Measurements from ENCODE around the gene CYB561.

Gene CYB561

GRCh38 chr17:63452962-63453551 is 7.0 kb upstream of the CYB561 start:
- DNase-seq (ENCODE audit: extremely low spot score) = no peak
- ChIA-PET POLR2A (interaction anchor here (1.2 kb wide), 1 partner anchor 23 kb away, joined by 4 read pairs; no protein-coding TSS in a partner anchor), CTCF (interaction anchor here (0.5 kb wide), 1 partner anchor 47 kb away, joined by 3 read pairs; no protein-coding TSS in a partner anchor)
- TF ChIP-seq FOXM1 (IDR thresholded peaks at IDR 0.05; ENCODE audit: borderline replicate concordance) (no peak), ARNT (IDR thresholded peaks at IDR 0.05) (no peak), FOXK2 (IDR thresholded peaks at IDR 0.05) (no peak), BHLHE40 (IDR thresholded peaks at IDR 0.05; ENCODE audit: borderline replicate concordance) (no peak)

GRCh38 chr17:63452046-63452961 is 6.2 kb upstream of the CYB561 start:
- ChIA-PET POLR2A (interaction anchor here (1.2 kb wide), 1 partner anchor 24 kb away, joined by 4 read pairs; no protein-coding TSS in a partner anchor), CTCF (no interaction called here)
- no peak for TF ChIP-seq LEF1 (IDR thresholded peaks at IDR 0.05; ENCODE audit: borderline replicate concordance)
- TF ChIP-seq HDGF (IDR thresholded peaks at IDR 0.05; ENCODE audit: borderline replicate concordance) = no peak
- no peak for TF ChIP-seq ZNF384 (IDR thresholded peaks at IDR 0.05)
- no peak for TF ChIP-seq CTBP1 (IDR thresholded peaks at IDR 0.05; ENCODE audit: borderline replicate concordance)
- TF ChIP-seq BHLHE40 (IDR thresholded peaks at IDR 0.05; ENCODE audit: borderline replicate concordance) = no peak
- DNase-seq (ENCODE audit: extremely low spot score) = no peak

- POLR2A ChIA-PET = interaction anchor here (1.0 kb wide), 1 partner anchor 19 kb away, joined by 3 read pairs; no protein-coding TSS in a partner anchor
- CTCF ChIA-PET = no interaction called here
- no peak for DNase-seq (ENCODE audit: extremely low spot score)
- no peak for TF ChIP-seq LEF1 (IDR thresholded peaks at IDR 0.05; ENCODE audit: borderline replicate concordance)
- TF ChIP-seq PKNOX1 (IDR thresholded peaks at IDR 0.05) = no peak
- TF ChIP-seq SP1 (IDR thresholded peaks at IDR 0.05) = no peak
- TF ChIP-seq HDGF (IDR thresholded peaks at IDR 0.05; ENCODE audit: borderline replicate concordance) = no peak
- TF ChIP-seq NFRKB (IDR thresholded peaks at IDR 0.05) = no peak
- TF ChIP-seq BHLHE40 (IDR thresholded peaks at IDR 0.05; ENCODE audit: borderline replicate concordance) = no peak
- no peak for TF ChIP-seq ELF4 (IDR thresholded peaks at IDR 0.05)
- no peak for TF ChIP-seq ZNF384 (IDR thresholded peaks at IDR 0.05)
Observed at GRCh38 chr17:63451150-63451549, 5.0 kb upstream of the CYB561 start.

- TF ChIP-seq ELF4 (IDR thresholded peaks at IDR 0.05) = no peak
- no peak for TF ChIP-seq ARNT (IDR thresholded peaks at IDR 0.05)
- TF ChIP-seq L3MBTL2 (conservative IDR thresholded peaks at IDR 0.05) = no peak
- no peak for TF ChIP-seq BHLHE40 (IDR thresholded peaks at IDR 0.05; ENCODE audit: borderline replicate concordance)
- no peak for TF ChIP-seq NFRKB (IDR thresholded peaks at IDR 0.05)
- no peak for TF ChIP-seq FOXM1 (IDR thresholded peaks at IDR 0.05; ENCODE audit: borderline replicate concordance)
- no peak for TF ChIP-seq CTBP1 (IDR thresholded peaks at IDR 0.05; ENCODE audit: borderline replicate concordance)
- no peak for TF ChIP-seq SUZ12 (IDR thresholded peaks at IDR 0.05)
- TF ChIP-seq ZNF384 (IDR thresholded peaks at IDR 0.05) = no peak
- no peak for TF ChIP-seq TARDBP (IDR thresholded peaks at IDR 0.05)
Observed at GRCh38 chr17:63450551-63450950, 4.4 kb upstream of the CYB561 start.

GRCh38 chr17:63448655-63449054 is 2.5 kb upstream of the CYB561 start:
- no peak for DNase-seq (ENCODE audit: extremely low spot score)
- POLR2A ChIA-PET = no interaction called here
- CTCF ChIA-PET = no interaction called here
- no peak for TF ChIP-seq ZNF384 (IDR thresholded peaks at IDR 0.05)
- TF ChIP-seq ELF4 (IDR thresholded peaks at IDR 0.05) = no peak
- no peak for TF ChIP-seq HDGF (IDR thresholded peaks at IDR 0.05; ENCODE audit: borderline replicate concordance)
- no peak for TF ChIP-seq FOXK2 (IDR thresholded peaks at IDR 0.05)

More at GRCh38 chr17:63450551-63450950, 4.4 kb upstream of the CYB561 start:
- CTCF ChIA-PET = no interaction called here
- no peak for DNase-seq (ENCODE audit: extremely low spot score)
- POLR2A ChIA-PET = interaction anchor here (1.0 kb wide), 1 partner anchor 19 kb away, joined by 3 read pairs; no protein-coding TSS in a partner anchor

- CTCF ChIA-PET = no interaction called here
- POLR2A ChIA-PET = interaction anchor here (0.8 kb wide), 1 partner anchor 13 kb away, joined by 3 read pairs; no protein-coding TSS in a partner anchor
- no peak for TF ChIP-seq FOXM1 (IDR thresholded peaks at IDR 0.05; ENCODE audit: borderline replicate concordance)
- no peak for TF ChIP-seq SP1 (IDR thresholded peaks at IDR 0.05)
- no peak for TF ChIP-seq PKNOX1 (IDR thresholded peaks at IDR 0.05)
- no peak for TF ChIP-seq ZNF384 (IDR thresholded peaks at IDR 0.05)
- no peak for TF ChIP-seq HDGF (IDR thresholded peaks at IDR 0.05; ENCODE audit: borderline replicate concordance)
- TF ChIP-seq NFRKB (IDR thresholded peaks at IDR 0.05) = no peak
- TF ChIP-seq ELF4 (IDR thresholded peaks at IDR 0.05) = no peak
- TF ChIP-seq LEF1 (IDR thresholded peaks at IDR 0.05; ENCODE audit: borderline replicate concordance) = no peak
- TF ChIP-seq TARDBP (IDR thresholded peaks at IDR 0.05) = no peak
- no peak for TF ChIP-seq CTBP1 (IDR thresholded peaks at IDR 0.05; ENCODE audit: borderline replicate concordance)
- no peak for TF ChIP-seq BHLHE40 (IDR thresholded peaks at IDR 0.05; ENCODE audit: borderline replicate concordance)
- DNase-seq (ENCODE audit: extremely low spot score) = no peak
Observed at GRCh38 chr17:63447471-63448009, 1.4 kb upstream of the CYB561 start.

Data from HEK293T (cell line).